Liver (tissue), 9 donors: ENCODE measurements around the gene DSCAML1. TPM values are rescaled to one million over a fixed set of nuclear protein-coding genes. Genes with fewer than 3 reads are reported as not detected.

ENCODE experiments used
- DNase-seq: peaks from one replicate; pipeline ENCODE4 v3.0.0-alpha.2; 2017; ENCODE audit warnings: low spot score
- H3K27ac ChIP-seq, 2 donors: one replicate each; pipeline ENCODE4 v1.7.0; 2013; ENCODE audit warnings: inconsistent platforms in 2 of 2, low read length in 2 of 2, control low read depth in 1 of 2, low read depth in 1 of 2, mild to moderate bottlenecking in 1 of 2
- H3K27me3 ChIP-seq, 4 donors: one replicate each; pipeline versions ENCODE4 v1.6.1 to v1.7.0; 2013; ENCODE audit warnings: low read length in 3 of 4, inconsistent platforms in 1 of 4, mild to moderate bottlenecking in 1 of 4, moderate library complexity in 1 of 4; ENCODE audit not compliant: control insufficient read depth in 4 of 4, insufficient read depth in 4 of 4
- H3K36me3 ChIP-seq, 4 donors: one replicate each; pipeline versions ENCODE4 v1.6.1 to v1.7.0; 2013; ENCODE audit warnings: low read length in 3 of 4, mild to moderate bottlenecking in 3 of 4, low read depth in 1 of 4, moderate library complexity in 1 of 4; ENCODE audit not compliant: control insufficient read depth in 4 of 4, insufficient read depth in 3 of 4
- H3K4me1 ChIP-seq, 4 donors: one replicate each; pipeline versions ENCODE4 v1.6.1 to v1.7.0; 2013; ENCODE audit warnings: low read length in 3 of 4, mild to moderate bottlenecking in 3 of 4, moderate library complexity in 1 of 4; ENCODE audit not compliant: control insufficient read depth in 4 of 4, insufficient read depth in 4 of 4
- H3K4me3 ChIP-seq, 3 donors: one replicate each; pipeline versions ENCODE4 v1.6.1 to v1.7.0; 2013; ENCODE audit warnings: low read length in 3 of 3, control low read depth in 1 of 3, low read depth in 1 of 3, mild to moderate bottlenecking in 1 of 3
- H3K9ac ChIP-seq, 2 donors: one replicate each; pipeline ENCODE4 v1.7.0; 2013; ENCODE audit warnings: low read length in 2 of 2, mild to moderate bottlenecking in 2 of 2, moderate library complexity in 2 of 2, control low read depth in 1 of 2, low read depth in 1 of 2
- H3K9me3 ChIP-seq, 4 donors: one replicate each; pipeline versions ENCODE4 v1.6.1 to v1.7.0; 2013; ENCODE audit warnings: low read length in 3 of 4; ENCODE audit not compliant: control insufficient read depth in 4 of 4
- ATF3 ChIP-seq: IDR thresholded peaks from 2 replicates; pipeline ENCODE4 v1.6.1; 2016; ENCODE audit warnings: antibody characterized with exemption
- CTCF ChIP-seq: fragments of 150-350 bp; IDR thresholded peaks from 2 replicates; pipeline ENCODE4 v1.5.1; 2017; ENCODE audit warnings: improper control_type of control experiment, low read depth, low read length; ENCODE audit not compliant: missing input control
- EGR1 ChIP-seq, 2 donors: IDR thresholded peaks; 2 replicates each; pipeline ENCODE4 v1.6.1; 2016 to 2018; ENCODE audit warnings: antibody characterized with exemption in 2 of 2, low read depth in 2 of 2
- FOXA1 ChIP-seq: IDR thresholded peaks from 2 replicates; pipeline ENCODE4 v1.6.1; 2016; ENCODE audit warnings: antibody characterized with exemption
- FOXA2 ChIP-seq: IDR thresholded peaks from 2 replicates; pipeline ENCODE4 v1.6.1; 2016; ENCODE audit warnings: antibody characterized with exemption
- GABPA ChIP-seq, 2 donors: IDR thresholded peaks in 1 of 2; conservative IDR thresholded peaks in 1 of 2; 2 replicates each; pipeline ENCODE4 v1.6.1; 2016; ENCODE audit warnings: antibody characterized with exemption in 2 of 2, mild to moderate bottlenecking in 1 of 2, moderate library complexity in 1 of 2
- HNF4G ChIP-seq: IDR thresholded peaks from 2 replicates; pipeline ENCODE4 v1.6.1; 2016; ENCODE audit warnings: antibody characterized with exemption
- NR2F2 ChIP-seq: IDR thresholded peaks from 2 replicates; pipeline ENCODE4 v1.6.1; 2016; ENCODE audit warnings: antibody characterized with exemption
- RAD21 ChIP-seq, 2 donors: IDR thresholded peaks; 2 replicates each; pipeline ENCODE4 v1.6.1; 2016; ENCODE audit warnings: antibody characterized with exemption in 2 of 2, mild to moderate bottlenecking in 2 of 2
- REST ChIP-seq: IDR thresholded peaks from 2 replicates; pipeline ENCODE4 v1.6.1; 2016; ENCODE audit warnings: antibody characterized with exemption, mild to moderate bottlenecking
- SP1 ChIP-seq: IDR thresholded peaks from 2 replicates; pipeline ENCODE4 v1.6.1; 2018; ENCODE audit warnings: antibody characterized with exemption, mild to moderate bottlenecking
- TAF1 ChIP-seq: conservative IDR thresholded peaks from 2 replicates; pipeline ENCODE4 v1.6.1; 2016; ENCODE audit warnings: antibody characterized with exemption, mild to moderate bottlenecking
- ZBTB33 ChIP-seq: IDR thresholded peaks from 2 replicates; pipeline ENCODE4 v1.6.1; 2016; ENCODE audit warnings: antibody characterized with exemption
- WGBS: extraction: QIAGEN DNeasy Blood & Tissue Kit; methylation state at CpG from one replicate; pipeline ENCODE4 v1.1.7; 2013; 5-methylcytosine and 5-hydroxymethylcytosine counted together
- polyA plus RNA-seq, 2 donors: library from polyadenylated mRNA; stranded (reverse) in 1 of 2; unstranded in 1 of 2; fragments of 200-250 nt in 1 of 2; fragments of >200 nt in 1 of 2; fragmentation: Nextera tagmentation in 1 of 2; extraction: Ambion mirVana in 1 of 2; gene quantifications; one replicate each; pipeline versions ENCODE4 v1.2.1 to v1.2.3, GENCODE V29; 2013 to 2015
- total RNA-seq, 2 donors: library from RNA; depleted of rRNA; stranded (reverse); fragments of >200 nt; gene quantifications; one replicate each; pipeline ENCODE4 v1.2.3, GENCODE V29; 2014
- donor health status: healthy.
- donor health status: healthy.
- donor health status: healthy.
- donor health status: healthy.
- donor health status: healthy.

DSCAML1 gene
- total and polyA plus RNA-seq, 4 donors: 0.07 to 0.42 (median 0.20) TPM

- no peak overlapping the region for H3K9ac ChIP-seq
- H3K4me3 ChIP-seq: no peak overlapping the region
- no peak overlapping the region for H3K27ac ChIP-seq
- DNase-seq: no peak
- TF ChIP-seq HNF4G: no peak
- WGBS: 97% methylated on average over 6 of the region's 6 CpGs
- no peaks in the 10 kb centered on the region for H3K4me1 ChIP-seq
- H3K27me3 ChIP-seq: no peaks in the 10 kb centered on the region
- no peaks in the 10 kb centered on the region for H3K9me3 ChIP-seq
- H3K36me3 ChIP-seq: no peaks in the 10 kb centered on the region
These were observed 376.4 kb downstream of the DSCAML1 start for GRCh38 chr11:117420598-117420997.

GRCh38 chr11:117420143-117420485 is 376.9 kb downstream of the DSCAML1 start:
- no peak for DNase-seq
- H3K36me3 ChIP-seq: no peaks in the 10 kb centered on the region
- no peaks in the 10 kb centered on the region for H3K9me3 ChIP-seq
- WGBS: 93% methylated on average over 12 of the region's 12 CpGs
- H3K27me3 ChIP-seq: no peaks in the 10 kb centered on the region
- no peak overlapping the region for H3K4me3 ChIP-seq
- no peak overlapping the region for H3K27ac ChIP-seq
- H3K9ac ChIP-seq: no peak overlapping the region
- H3K4me1 ChIP-seq: no peaks in the 10 kb centered on the region
- no peak for TF ChIP-seq ZBTB33
- TF ChIP-seq NR2F2: no peak
- TF ChIP-seq FOXA2: no peak

GRCh38 chr11:117419482-117420142 is 377.4 kb downstream of the DSCAML1 start:
- Histone ChIP-seq H3K36me3 (no peaks in the 10 kb centered on the region), H3K4me3 (no peak overlapping the region), H3K27me3 (no peaks in the 10 kb centered on the region), H3K27ac (no peak overlapping the region), H3K4me1 (no peaks in the 10 kb centered on the region), H3K9me3 (no peaks in the 10 kb centered on the region), H3K9ac (no peak overlapping the region)
- TF ChIP-seq RAD21 (IDR thresholded peaks at IDR 0.05) (no peak), CTCF (no peak), HNF4G (no peak), REST (no peak), SP1 (no peak), FOXA1 (no peak), ZBTB33 (no peak), GABPA (IDR thresholded peaks at IDR 0.05 in 1 of 2, conservative IDR thresholded peaks at IDR 0.05 in 1 of 2) (no peak), TAF1 (no peak), ATF3 (no peak), EGR1 (IDR thresholded peaks at IDR 0.05; ENCODE audit: low read depth in 2 of 2) (no peak), NR2F2 (no peak)
- WGBS: 80% methylated on average over 12 of the region's 12 CpGs
- no peak for DNase-seq
